HUES48 (cell line): Measurements from ENCODE around the gene LY86.
"Not testable (repeated sequence)": the region's sequence is repeated elsewhere in the genome, so short reads cannot be mapped to it uniquely, and the experiment has no call there.

Experiments
- H3K27ac ChIP-seq: one replicate; pipeline ENCODE4 v1.7.0; 2013; ENCODE audit warnings: low read depth, low read length, inconsistent platforms
- H3K27me3 ChIP-seq: 2 replicates; pipeline ENCODE4 v1.6.1; 2013; ENCODE audit warnings: mild to moderate bottlenecking, low read length; ENCODE audit not compliant: control insufficient read depth, insufficient read depth
- H3K36me3 ChIP-seq: 2 replicates; pipeline ENCODE4 v1.6.1; 2013; ENCODE audit warnings: low read length; ENCODE audit not compliant: control insufficient read depth, insufficient read depth
- H3K4me1 ChIP-seq: 2 replicates; pipeline ENCODE4 v1.6.1; 2013; ENCODE audit warnings: mild to moderate bottlenecking, low read length; ENCODE audit not compliant: control insufficient read depth, insufficient read depth
- H3K4me3 ChIP-seq: 2 replicates; pipeline ENCODE4 v1.5.1; 2013; ENCODE audit warnings: mild to moderate bottlenecking, low read depth, low read length
- H3K9ac ChIP-seq: 2 replicates; pipeline ENCODE4 v1.6.1; 2013; ENCODE audit warnings: mild to moderate bottlenecking, low read depth, low read length, moderate library complexity
- H3K9me3 ChIP-seq: 2 replicates; pipeline ENCODE4 v1.6.1; 2013; ENCODE audit warnings: low read length; ENCODE audit not compliant: control insufficient read depth, insufficient read depth

Gene LY86

DNA sequence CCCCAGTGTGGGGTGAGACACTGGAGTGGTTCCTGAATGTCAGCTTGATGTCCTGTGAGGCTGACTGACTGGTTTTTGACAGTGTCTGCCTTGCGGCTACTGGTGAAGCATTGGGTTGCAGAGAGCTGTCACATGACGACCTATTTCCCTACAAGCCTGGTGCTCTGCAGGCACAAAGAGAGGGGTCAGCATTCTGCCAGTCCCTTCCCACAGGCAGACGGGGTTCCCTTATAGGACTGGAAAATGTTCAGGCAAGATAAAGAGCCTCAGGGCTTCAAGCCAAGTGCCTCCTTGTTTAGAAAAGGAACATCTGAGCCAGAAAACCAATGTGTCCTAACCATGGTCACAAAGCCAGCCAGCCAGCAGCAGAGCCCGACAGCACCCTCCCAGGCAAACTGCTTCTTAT, 11.0 kb downstream of the LY86 start:
- H3K9ac ChIP-seq, result no peak overlapping the region
- peaks cover 6% of the 10 kb centered on the region for H3K4me1 ChIP-seq
- no peaks in the 10 kb centered on the region for H3K27me3 ChIP-seq
- H3K4me3 ChIP-seq, result no peak overlapping the region
- H3K36me3 ChIP-seq, result no peaks in the 10 kb centered on the region
- H3K27ac ChIP-seq, result no peak overlapping the region
- no peaks in the 10 kb centered on the region for H3K9me3 ChIP-seq

DNA sequence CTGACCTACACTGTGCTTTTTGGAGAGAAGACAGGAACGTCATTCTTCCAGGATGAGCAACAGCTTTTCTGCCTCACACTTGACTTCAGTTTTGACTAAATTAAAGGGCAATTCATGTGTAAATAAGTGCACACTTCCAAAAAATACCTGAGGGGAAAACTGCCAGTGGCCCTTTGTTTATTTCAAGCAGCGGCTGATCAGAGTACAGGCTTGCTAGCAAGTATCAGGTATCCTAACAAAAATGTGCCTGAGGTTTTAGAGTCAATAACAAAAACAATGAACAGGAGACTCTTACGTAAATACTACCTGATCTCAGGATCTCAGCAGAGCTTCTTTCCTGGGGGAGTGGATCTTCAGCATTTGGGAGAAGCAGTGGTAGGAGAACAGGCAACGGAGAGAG, 12.4 kb downstream of the LY86 start:
- H3K4me3 ChIP-seq, result no peak overlapping the region
- no peaks in the 10 kb centered on the region for H3K9me3 ChIP-seq
- H3K9ac ChIP-seq, result no peak overlapping the region
- no peak overlapping the region for H3K27ac ChIP-seq
- H3K4me1 ChIP-seq, result peaks cover 6% of the 10 kb centered on the region
- no peaks in the 10 kb centered on the region for H3K36me3 ChIP-seq
- no peaks in the 10 kb centered on the region for H3K27me3 ChIP-seq

GRCh38 chr6:6602262-6602661, 13.7 kb downstream of the LY86 start:
- peaks cover 6% of the 10 kb centered on the region for H3K4me1 ChIP-seq
- H3K27me3 ChIP-seq, result no peaks in the 10 kb centered on the region
- H3K9me3 ChIP-seq, result no peaks in the 10 kb centered on the region
- no peak overlapping the region for H3K9ac ChIP-seq
- no peak overlapping the region for H3K4me3 ChIP-seq
- H3K27ac ChIP-seq, result no peak overlapping the region
- H3K36me3 ChIP-seq, result no peaks in the 10 kb centered on the region

DNA sequence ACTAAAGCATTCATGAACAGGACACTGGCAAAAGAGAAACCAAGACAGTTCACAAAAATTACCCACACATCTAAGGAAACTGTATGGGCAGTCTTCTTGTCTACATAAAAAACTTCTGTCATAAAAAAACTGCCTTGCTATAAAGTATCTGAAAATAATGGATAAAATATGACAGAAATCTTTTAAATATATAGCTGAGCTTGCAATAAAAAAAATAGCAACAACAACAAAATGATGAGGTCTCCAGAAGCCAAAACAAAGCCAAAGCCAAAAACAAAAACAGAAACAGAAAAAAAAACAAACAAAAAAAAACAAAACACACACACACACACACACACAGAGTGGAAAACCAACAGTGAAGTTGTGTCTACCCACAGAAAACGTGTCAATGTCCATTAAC, 14.8 kb downstream of the LY86 start:
- Histone ChIP-seq H3K4me1 (peaks cover 6% of the 10 kb centered on the region), H3K27me3 (no peaks in the 10 kb centered on the region), H3K27ac (no peak overlapping the region)

DNA sequence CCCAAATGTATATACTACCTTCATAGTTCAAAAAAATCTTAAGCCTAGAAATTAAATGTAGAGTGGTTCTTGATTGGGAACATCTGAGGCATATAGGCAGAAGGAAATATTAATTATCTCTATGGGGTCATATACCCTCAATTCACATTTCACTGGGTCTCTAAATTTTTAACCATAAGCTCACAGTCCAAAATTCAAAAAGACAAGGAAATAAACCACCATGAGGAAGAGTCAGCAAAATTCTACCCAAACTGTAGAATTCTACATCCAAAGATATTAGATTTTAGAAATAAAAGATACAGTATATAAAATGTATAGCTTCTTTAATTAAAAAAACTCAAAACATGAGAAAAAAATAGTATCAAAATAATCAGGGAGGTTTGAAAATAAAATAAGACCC, 15.5 kb downstream of the LY86 start:
- Histone ChIP-seq H3K9me3 (no peaks in the 10 kb centered on the region), H3K4me3 (no peak overlapping the region), H3K27me3 (no peaks in the 10 kb centered on the region), H3K27ac (no peak overlapping the region), H3K9ac (no peak overlapping the region), H3K36me3 (no peaks in the 10 kb centered on the region), H3K4me1 (peaks cover 6% of the 10 kb centered on the region)

More for the DNA sequence above, 14.8 kb downstream of the LY86 start:
- Histone ChIP-seq H3K9me3 (no peaks in the 10 kb centered on the region), H3K4me3 (no peak overlapping the region), H3K9ac (no peak overlapping the region), H3K36me3 (no peaks in the 10 kb centered on the region)

DNA sequence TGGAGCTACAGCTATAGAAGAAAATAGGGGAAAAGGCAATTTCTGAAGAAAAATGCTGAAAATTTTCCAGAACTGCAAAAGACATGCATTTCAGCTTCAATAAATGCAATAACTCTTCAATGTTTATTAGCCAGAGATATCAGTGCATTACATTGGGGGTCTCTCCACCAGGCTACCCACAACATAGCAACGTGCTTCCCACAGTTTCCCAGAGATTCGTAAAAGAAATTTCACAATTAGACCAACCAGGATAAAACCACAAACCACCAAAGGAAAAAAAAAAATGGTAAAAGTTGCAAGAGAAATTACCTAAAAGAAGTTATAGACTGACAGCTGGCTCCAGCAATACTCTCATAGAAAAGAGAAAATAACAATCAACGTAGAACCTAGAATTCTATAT, 16.0 kb downstream of the LY86 start:
- Histone ChIP-seq H3K36me3 (no peaks in the 10 kb centered on the region), H3K27me3 (no peaks in the 10 kb centered on the region), H3K27ac (no peak overlapping the region), H3K9ac (no peak overlapping the region), H3K4me3 (no peak overlapping the region), H3K4me1 (peaks cover 6% of the 10 kb centered on the region), H3K9me3 (no peaks in the 10 kb centered on the region)

DNA sequence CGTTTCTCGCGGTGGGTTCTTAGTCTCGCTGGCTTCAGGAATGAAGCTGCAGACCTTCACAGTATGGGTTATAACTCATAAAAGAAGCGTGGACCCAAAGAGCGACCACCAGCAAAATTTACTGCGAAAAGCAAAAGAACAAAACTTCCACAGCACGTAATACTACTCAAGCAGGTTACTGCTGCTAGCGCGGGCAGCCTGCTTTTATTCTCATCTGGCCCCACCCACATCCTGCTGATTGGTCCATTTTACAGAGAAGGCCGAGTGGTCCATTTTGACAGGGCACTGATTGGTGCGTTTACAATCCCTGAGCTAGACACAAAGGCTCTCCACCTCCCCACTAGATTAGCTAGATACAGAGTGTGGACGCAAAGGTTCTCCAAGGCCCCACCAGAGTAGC, 17.4 kb downstream of the LY86 start:
- H3K4me1 ChIP-seq, result peaks cover 3% of the 10 kb centered on the region
- no peak overlapping the region for H3K27ac ChIP-seq
- H3K36me3 ChIP-seq, result no peaks in the 10 kb centered on the region
- H3K9ac ChIP-seq, result no peak overlapping the region
- no peaks in the 10 kb centered on the region for H3K27me3 ChIP-seq
- no peak overlapping the region for H3K4me3 ChIP-seq
- H3K9me3 ChIP-seq, result no peaks in the 10 kb centered on the region

DNA sequence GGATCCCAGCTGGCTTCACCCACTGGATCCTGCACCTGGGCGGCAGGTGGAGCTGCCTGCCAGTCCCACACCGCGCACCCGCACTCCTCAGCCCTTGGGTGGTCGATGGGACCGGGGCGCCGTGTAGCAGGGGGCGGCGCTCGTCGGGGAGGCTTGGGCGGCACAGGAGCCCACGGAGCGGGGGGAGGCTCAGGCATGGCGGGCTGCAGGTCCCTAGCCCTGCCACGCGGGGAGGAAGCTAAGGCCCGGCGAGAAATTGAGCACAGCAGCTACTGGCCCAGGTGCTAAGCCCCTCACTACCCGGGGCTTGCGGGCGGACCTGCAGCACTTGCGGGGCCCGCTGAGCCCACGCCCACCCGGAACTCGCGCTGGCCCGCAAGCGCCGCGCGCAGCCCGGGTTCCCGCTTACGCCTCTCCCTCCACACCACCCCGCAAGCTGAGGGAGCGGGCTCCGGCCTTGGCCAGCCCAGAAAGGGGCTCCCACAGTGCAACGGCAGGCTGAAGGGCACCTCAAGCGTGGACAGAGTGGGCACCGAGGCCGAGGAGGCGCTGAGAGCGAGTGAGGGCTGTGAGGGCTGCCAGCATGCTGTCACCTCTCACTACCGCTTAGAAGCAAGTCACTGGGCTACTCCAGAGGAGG, 18.0 kb downstream of the LY86 start:
- not testable (repeated sequence) for H3K9ac ChIP-seq, H3K27ac ChIP-seq, H3K4me3 ChIP-seq, H3K4me1 ChIP-seq, H3K27me3 ChIP-seq, H3K36me3 ChIP-seq, H3K9me3 ChIP-seq

DNA sequence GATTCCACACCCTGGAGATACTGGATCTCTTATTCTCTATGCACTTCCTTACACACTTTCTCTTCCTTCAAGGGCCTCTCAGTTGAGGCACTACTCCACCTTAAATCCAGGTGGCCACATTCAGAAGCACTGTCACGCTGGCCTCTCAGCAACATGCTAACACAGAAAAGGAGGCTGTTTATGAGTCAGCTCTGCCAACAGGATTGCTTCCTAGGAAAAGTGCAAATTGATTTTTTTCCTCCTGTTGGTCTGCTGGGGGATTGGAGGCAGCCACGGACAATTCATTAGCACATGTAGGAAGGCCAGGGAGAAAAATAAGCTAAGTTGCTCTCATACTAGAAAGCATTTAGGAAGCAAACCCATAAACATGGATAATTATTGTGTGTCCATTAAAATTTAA, 20.9 kb downstream of the LY86 start:
- no peak overlapping the region for H3K27ac ChIP-seq
- no peak overlapping the region for H3K9ac ChIP-seq
- H3K36me3 ChIP-seq, result no peaks in the 10 kb centered on the region

DNA sequence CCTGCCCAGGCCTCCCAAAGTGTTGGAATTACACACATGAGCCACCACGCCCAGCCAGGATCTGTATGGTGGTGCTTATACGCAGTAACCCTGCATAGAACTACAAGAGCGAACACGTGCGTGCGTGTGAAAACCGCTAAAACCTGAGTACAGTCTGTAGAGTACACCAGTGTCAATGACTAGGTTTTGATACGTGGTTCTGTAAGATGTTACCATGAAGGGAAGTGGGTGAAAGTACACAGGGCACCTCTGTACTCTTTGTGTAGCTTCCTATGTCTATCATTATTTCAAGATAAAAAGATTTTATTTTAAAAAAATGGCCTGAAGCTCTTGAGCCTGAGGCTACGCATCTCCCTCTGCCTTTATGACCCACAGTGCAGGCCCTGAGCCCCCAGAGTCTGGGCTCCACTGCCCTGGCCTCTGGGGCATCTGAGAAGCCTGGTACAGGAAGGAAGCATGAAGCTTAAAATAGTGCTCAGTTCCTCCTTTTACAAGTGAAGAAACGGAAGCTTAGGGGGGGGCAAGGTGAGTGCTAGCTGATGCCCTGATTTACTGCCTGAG, 21.6 kb downstream of the LY86 start:
- Histone ChIP-seq H3K4me1 (no peaks in the 10 kb centered on the region), H3K27me3 (no peaks in the 10 kb centered on the region), H3K9ac (no peak overlapping the region), H3K9me3 (no peaks in the 10 kb centered on the region), H3K27ac (no peak overlapping the region), H3K36me3 (no peaks in the 10 kb centered on the region), H3K4me3 (no peak overlapping the region)

More for the DNA sequence above, 20.9 kb downstream of the LY86 start:
- H3K9me3 ChIP-seq, result no peaks in the 10 kb centered on the region
- no peak overlapping the region for H3K4me3 ChIP-seq
- H3K4me1 ChIP-seq, result no peaks in the 10 kb centered on the region
- no peaks in the 10 kb centered on the region for H3K27me3 ChIP-seq

DNA sequence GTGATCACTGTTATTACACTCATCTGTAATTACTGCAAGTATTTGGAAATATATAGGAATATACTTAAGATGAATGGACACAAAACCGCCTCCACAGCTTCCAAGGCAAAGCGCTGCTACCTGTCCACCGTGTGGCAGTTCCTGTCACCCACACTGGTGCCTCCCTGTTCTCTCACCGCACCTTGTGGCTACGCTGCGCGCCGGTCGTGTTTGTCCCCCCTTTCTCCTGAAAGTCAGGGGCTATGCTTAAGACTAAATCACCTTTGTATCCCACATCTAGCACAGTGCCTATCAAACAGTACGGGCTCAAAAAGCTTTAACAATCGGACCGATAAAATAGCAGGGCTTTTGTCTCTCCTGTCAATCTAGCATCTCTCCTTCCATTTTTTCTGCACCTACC, 23.0 kb downstream of the LY86 start:
- Histone ChIP-seq H3K27ac (no peak overlapping the region), H3K9me3 (no peaks in the 10 kb centered on the region), H3K4me3 (no peak overlapping the region), H3K4me1 (no peaks in the 10 kb centered on the region), H3K27me3 (no peaks in the 10 kb centered on the region), H3K36me3 (no peaks in the 10 kb centered on the region), H3K9ac (no peak overlapping the region)
